ENCODE measurements around the gene CATSPER1.
A peak's percentile ranks its signal among the peaks of the same experiment; 100 is the strongest.

CATSPER1 gene

DNA sequence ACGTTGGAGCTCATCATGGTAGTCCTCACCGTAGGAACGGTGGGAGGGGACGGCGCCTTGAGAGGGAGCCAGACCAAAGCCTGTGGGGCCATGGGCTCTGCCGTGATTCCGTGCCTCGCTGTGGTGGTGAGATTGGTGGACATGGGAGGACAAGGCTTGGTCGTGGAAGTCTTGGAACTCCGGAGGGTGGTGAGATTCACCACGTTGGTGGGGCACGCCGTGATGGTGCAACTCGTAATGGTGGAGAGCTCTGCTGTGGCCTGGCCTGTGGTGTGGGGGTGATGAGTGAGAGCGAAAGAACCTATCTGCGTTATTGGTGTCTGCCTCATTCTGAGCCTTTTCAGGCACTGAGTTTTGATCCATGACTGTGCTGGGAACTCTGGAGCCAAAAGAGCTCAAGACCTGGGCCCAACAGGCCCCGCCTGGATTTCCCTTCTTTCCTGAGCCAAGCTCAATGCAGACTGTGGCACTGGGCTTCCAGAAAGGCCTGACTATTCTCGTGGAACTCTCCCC lies at the start of gene CATSPER1:
Gene CATSPER1, minus strand, starts transcription at position 463 of the 513 bp plus-strand sequence. Its CDS starts 100 bp downstream, at position 363.
- DNase-seq (ENCODE audit: low read depth in 3 of 3), result no peak

DNA sequence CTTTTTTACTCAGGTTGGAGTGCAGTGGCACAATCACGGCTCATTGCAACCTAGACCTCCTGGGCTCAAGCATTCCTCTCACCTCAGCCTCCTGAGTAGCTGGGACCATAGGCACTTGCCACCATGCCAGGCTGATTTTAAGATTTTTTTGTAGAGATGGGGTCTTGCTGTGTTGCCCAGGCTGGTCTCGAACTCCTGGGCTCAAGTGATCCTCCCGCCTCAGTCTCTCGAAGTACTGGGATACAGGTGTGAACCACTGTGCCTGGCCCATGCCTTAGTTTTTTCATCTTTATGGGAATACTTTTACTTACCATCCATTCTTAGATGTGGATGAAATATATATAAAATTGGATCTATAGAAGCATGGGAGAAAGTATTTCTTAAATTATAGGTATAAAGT lies 49.0 kb upstream of the CATSPER1 start:
- no peak for DNase-seq (ENCODE audit: low read depth in 3 of 3)

GRCh38 chr11:66073669-66074068 lies 47.4 kb upstream of the CATSPER1 start:
- DNase-seq (ENCODE audit: low read depth in 3 of 3), result no peak

- no peak for DNase-seq (ENCODE audit: low read depth in 3 of 3)
Measured at GRCh38 chr11:66072518-66072917, 46.2 kb upstream of the CATSPER1 start.

GRCh38 chr11:66072081-66072480 lies 45.8 kb upstream of the CATSPER1 start:
- DNase-seq (ENCODE audit: low read depth in 3 of 3), result no peak

- no peak for DNase-seq (ENCODE audit: low read depth in 3 of 3)
Measured at GRCh38 chr11:66071381-66071801, 45.1 kb upstream of the CATSPER1 start.

DNA sequence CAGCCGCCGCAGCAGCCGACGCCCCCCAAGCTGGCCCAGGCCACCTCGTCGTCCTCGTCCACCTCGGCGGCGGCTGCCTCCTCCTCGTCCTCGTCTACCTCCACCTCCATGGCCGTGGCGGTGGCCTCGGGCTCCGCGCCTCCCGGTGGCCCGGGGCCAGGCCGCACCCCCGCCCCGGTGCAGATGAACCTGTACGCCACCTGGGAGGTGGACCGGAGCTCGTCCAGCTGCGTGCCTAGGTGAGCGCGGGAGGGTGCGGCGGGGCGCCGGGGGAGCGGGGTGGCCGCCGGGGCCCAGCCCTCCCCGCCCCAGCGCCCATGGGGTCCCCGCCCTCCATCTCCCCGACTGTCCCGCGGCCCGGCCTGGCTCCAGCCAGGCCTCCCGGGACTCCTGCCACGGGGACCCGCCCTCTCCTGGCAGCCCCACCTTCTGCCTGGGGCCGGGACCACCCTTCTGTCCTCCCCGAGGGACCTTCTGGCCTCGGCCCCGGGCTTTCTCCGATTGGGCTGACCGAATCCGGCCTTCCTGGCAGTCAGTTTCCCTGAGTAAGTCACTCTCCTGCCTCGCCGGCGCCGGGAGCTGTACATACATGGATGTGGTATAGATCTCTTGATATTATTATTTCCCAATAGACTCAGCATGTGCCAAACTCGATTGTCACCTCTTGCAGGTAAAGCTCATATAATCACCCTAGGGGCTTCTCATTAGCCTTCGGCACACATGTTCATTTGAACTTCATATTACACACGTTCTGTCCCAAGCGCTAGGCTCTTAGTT lies 44.5 kb upstream of the CATSPER1 start:
- DNase-seq (ENCODE audit: low read depth in 3 of 3), result peak in 1 of 3 experiments; percentile 17

DNA sequence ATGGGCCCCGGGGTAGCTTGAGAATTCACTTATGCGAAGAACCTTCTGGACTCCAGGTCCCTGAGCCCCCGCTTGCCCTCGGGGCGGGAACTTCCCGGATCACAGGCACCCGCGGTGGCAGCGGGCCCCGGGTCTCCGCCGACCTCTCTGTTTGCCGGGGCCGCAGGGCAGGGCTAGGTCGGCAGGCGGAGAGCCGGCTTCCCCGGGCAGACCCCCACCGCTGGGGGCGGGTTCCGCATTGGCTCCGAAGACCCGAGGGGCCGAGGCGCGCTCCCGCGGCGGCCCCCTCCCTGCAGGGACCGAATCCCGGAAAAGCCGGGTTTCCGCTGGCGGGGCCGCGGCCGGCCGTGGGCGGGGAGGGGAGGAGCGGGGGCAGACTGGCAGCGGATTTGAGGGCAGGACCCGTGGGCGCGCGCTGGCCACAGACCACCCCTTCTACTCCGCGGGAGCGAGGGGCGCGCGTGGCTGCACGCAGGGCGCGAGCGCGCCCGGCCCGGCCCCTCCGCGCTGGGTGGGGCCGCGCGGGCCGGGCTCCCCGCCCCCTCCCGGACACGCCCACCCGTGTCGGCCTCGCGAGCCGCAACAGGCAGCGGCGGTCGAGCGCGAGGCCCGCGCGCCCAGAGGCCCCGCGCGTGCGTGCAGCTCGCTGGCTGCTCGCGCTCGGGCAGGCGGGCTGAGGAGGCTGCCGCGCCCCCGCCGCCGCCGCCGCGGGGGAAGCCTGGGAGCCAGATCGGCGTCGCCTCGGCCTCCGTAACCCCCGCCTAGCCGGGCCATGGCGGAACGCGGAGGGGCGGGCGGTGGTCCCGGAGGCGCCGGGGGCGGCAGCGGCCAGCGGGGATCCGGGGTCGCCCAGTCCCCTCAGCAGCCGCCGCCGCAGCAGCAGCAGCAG lies 43.7 kb upstream of the CATSPER1 start, which contains the start of gene PACS1:
Gene PACS1, plus strand, starts transcription at position 558 of the 889 bp plus-strand sequence. Its CDS starts 215 bp downstream, at position 773.
- peak; percentile 64 to 69 (median 65) for DNase-seq (ENCODE audit: low read depth in 3 of 3)

- no peak for DNase-seq (ENCODE audit: low read depth in 3 of 3)
Measured at GRCh38 chr11:66068923-66069714, 42.8 kb upstream of the CATSPER1 start.

DNA sequence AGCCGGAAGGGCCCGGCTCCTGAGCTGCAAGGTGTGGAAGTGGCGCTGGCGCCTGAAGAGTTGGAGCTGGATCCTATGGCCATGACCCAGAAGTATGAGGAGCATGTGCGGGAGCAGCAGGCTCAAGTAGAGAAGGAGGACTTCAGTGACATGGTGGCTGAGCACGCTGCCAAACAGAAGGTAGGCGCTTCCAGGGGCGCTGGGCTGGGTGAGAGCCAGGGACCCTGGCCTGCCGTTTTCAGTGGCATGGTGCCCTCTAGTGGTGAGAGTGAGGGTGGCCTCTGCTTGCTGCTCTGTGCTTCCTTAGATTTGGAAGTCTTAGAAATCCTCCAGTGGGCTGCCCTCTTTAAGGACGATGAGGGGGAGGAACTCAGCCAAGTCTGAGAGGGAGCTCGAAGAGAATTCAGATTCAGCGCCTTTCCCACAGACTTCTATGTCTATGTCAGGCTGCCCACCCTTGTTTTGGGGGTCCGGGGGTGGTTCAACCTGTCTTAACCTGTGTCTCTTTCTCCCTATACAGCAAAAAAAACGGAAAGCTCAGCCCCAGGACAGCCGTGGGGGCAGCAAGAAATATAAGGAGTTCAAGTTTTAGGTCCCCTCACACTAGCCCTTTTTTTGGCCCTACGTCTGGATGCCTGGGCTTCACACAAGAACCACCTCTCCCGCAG lies 42.0 kb upstream of the CATSPER1 start:
- peak in 2 of 3 experiments; percentile 56 to 68 for DNase-seq (ENCODE audit: low read depth in 3 of 3)

DNA sequence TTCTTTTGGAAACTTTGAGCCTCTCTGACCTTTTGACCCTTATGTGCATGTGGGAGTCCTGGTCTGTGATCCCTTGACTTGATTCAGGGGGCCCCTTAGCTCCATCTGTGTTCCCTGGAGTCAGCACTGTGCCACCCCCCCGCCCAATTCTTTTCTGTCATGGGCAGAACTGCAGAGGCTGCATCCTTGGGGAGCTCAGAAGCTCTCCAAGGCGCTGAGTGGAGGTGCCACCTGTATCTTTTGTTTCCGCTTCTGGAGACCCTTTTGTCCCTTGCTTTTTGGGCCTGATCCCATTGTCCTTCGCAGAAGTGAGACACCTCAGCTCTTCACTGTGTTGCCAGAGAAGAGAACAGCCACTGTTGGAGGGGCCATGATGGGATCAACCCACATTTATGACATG lies 41.4 kb upstream of the CATSPER1 start:
- no peak for DNase-seq (ENCODE audit: low read depth in 3 of 3)

DNA sequence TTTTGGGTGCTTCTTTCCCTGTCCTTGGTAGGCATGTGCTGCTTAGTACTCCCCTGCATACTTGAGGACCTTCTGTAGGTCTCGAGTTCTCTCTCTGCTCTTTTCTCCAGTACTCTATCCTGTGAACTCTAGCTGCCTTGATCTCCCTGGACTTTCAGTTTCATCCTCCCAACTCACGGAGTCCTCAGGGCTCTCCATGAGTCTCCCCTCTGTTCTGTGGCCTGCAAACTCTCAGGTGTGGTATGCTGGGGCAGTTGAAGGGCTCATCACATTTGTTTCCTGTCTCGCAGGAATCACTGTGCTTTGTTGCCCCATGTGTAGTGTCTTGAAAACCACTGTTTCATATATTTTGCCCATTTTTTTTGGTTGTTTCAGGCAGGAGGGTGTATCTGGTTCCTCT lies 40.5 kb upstream of the CATSPER1 start:
- no peak for DNase-seq (ENCODE audit: low read depth in 3 of 3)

GRCh38 chr11:66064571-66064970 lies 38.3 kb upstream of the CATSPER1 start:
- no peak for DNase-seq (ENCODE audit: low read depth in 3 of 3)

DNA sequence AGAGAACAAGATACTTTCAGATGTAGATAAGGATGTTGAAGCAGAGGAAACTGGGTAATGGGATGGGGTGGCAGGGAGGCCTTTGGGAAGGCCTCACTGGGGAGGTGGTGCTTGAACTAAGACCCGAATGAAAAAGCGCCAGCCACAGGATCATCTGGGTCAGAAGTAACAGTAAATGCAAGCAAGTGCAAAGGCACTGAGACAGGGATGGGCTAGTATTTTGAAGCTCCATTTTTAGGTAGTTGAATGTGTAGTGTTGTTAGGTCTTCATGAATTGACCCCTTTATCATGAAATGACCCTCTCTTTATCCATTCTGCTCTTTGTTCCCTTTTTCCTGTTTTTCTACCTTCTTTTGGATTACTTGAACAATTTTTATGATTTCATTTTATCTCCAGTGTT lies 37.6 kb upstream of the CATSPER1 start:
- DNase-seq (ENCODE audit: low read depth in 3 of 3), result no peak

GRCh38 chr11:66062408-66062807 lies 36.1 kb upstream of the CATSPER1 start:
- no peak for DNase-seq (ENCODE audit: low read depth in 3 of 3)

GRCh38 chr11:66061268-66061667 lies 35.0 kb upstream of the CATSPER1 start:
- DNase-seq (ENCODE audit: low read depth in 3 of 3), result no peak

DNA sequence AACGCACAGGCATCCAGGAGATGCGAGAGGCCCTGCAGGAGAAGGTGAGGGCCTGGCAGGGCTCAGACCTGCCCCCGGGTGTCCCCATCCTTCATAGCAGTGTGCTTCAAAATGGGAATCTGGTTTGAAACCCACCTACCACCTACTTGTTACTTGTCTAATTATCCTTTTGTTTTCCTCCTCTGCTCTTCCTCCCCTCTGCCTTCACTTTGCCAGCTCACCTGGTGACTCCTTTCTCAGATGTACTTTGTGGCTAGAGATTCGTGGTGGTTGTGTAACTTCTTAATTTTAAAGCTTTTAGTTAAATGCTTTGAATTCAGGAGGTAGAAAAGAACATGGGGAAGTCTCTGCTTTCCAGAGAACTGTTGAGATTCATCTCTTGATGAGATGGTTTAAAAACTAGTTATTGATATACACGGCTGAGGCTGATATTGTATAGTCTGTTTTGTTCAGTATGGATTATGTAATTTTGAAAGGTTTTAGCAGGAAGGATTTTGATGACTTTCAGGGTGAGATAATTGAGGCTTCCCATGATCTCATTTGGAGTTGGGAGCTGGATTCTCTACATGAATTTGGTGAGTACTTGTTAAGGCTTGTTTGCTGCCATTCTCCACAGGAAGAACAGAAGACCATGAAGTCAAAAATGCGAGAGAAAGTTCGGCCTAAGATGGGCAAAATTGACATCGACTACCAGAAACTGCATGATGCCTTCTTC lies 33.8 kb upstream of the CATSPER1 start:
- no peak for DNase-seq (ENCODE audit: low read depth in 3 of 3)

DNA sequence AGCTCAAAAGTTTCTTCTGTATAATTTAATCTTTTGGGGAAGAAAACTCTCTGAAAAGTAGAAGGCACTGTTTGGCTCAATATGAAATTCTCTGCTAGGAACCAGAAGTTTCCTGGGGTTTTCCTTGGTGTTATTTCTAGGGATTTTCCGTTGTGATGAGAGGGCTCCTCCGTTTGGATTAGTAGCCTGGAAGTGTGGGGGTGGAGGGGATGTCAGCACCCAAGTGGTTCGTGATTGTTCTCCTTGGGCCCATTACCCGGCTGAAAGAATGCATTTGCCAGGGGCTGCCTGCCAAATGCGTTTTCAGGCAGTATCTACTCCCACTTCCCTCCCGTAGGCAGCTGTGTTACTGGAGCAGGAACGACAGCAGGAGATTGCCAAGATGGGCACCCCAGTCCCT lies 30.2 kb upstream of the CATSPER1 start:
- no peak for DNase-seq (ENCODE audit: low read depth in 3 of 3)

GRCh38 chr11:66055021-66055420 lies 28.7 kb upstream of the CATSPER1 start:
- no peak for DNase-seq (ENCODE audit: low read depth in 3 of 3)

DNA sequence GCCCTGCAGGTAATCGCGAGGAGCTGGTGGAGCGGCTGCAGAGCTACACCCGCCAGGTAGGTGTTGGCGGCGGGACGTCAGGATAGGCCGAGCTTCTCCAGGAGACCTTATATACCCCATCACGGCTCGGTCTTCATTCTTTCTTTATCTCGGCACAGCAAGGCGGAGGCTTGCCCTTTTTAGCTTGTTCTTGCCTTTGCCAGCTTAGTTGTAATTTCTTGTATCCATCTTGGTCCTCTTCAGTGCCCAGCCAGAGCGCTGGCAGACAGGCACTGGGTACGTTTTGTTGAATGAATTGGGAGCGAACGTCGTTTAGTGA lies 26.3 kb upstream of the CATSPER1 start:
- DNase-seq (ENCODE audit: low read depth in 3 of 3), result no peak
